ENCODE results near the gene PODXL2.

- TF ChIP-seq, protein P1, sequence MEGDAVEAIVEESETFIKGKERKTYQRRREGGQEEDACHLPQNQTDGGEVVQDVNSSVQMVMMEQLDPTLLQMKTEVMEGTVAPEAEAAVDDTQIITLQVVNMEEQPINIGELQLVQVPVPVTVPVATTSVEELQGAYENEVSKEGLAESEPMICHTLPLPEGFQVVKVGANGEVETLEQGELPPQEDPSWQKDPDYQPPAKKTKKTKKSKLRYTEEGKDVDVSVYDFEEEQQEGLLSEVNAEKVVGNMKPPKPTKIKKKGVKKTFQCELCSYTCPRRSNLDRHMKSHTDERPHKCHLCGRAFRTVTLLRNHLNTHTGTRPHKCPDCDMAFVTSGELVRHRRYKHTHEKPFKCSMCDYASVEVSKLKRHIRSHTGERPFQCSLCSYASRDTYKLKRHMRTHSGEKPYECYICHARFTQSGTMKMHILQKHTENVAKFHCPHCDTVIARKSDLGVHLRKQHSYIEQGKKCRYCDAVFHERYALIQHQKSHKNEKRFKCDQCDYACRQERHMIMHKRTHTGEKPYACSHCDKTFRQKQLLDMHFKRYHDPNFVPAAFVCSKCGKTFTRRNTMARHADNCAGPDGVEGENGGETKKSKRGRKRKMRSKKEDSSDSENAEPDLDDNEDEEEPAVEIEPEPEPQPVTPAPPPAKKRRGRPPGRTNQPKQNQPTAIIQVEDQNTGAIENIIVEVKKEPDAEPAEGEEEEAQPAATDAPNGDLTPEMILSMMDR (IDR thresholded peaks at IDR 0.05; ENCODE audit: insufficient read depth, low read depth, low read length), result no peak
- TF ChIP-seq EZH2 (IDR thresholded peaks at IDR 0.05; ENCODE audit: insufficient read depth, low read length), result no peak
Measured at GRCh38 chr3:127667119-127667681, 38.2 kb downstream of the PODXL2 start.

Data from astrocyte (in vitro differentiated cells and primary cell).